Activated gamma-delta T cell treated with anti-CD3 and anti-CD28 coated beads, Interleukin-2, amount 50 U/mL, for 16 hours (primary cell): ENCODE data around the gene ARHGEF33.
A peak's percentile ranks its signal among the peaks of the same experiment; 100 is the strongest.
"Not testable (repeated sequence)": the region's sequence is repeated elsewhere in the genome, so short reads cannot be mapped to it uniquely, and the experiment has no call there.

Source experiments
- DNase-seq: peaks from one replicate; pipeline ENCODE4 v3.0.0-alpha.2; 2020; ENCODE audit warnings: low read depth

Gene ARHGEF33

GRCh38 chr2:38911191-38911590 is 21.5 kb downstream of the ARHGEF33 start:
- no peak for DNase-seq

DNA sequence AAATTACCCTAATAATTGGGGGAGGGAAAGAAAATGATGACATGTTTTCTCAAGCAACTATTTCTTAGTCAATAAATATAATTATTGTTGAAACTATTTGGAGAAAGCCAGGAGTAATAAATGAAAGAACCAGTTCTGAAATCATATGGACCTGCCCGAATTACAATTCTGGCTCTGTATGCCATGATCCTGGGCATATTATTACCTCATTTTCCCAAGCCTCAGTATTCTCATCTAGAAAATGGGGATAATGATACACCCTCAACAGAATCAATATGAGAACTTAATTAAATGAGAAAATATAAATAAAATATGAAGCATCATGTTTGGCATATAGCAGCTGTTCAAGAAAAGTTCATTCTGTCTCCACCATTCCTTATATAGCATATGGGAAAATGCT is 22.9 kb downstream of the ARHGEF33 start:
- DNase-seq, result no peak

DNA sequence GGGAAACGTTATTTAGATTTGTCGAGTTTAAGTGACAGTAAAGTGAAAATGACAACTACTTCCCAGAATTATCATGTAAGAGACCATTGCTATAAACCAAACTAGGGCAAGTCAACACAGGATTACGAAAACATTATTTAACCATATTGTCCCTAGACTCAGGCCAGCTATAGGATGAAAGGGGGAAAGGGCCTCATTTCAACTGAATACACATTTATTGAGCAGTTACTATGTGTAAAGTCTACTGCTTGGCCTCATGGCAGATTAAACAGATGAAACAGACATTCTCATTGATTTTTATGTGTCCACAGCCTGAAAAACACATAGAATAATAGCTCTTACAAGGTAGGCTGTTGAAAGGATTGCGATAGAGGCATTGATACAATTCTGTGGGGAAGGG is 32.7 kb downstream of the ARHGEF33 start:
- DNase-seq, result no peak

DNA sequence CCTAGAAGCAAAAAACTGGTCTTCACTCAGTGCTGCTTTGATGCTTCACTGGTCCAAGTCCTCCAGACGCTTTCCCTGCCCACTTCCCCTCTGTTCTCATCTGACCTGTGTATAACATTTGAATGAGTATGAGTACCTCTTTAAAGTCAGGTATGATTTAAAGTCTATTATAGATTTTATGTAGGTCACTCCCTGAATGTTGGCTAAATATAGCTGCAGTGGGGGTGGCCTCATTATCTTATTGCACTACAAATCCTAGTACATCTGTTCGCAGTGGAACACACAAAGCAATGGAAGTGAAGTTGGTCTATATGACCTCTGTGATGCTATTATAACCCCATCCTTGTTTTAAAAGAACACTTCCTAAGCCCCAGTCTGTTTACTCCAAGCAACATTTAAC is 33.2 kb downstream of the ARHGEF33 start:
- no peak for DNase-seq

- DNase-seq, result no peak
Observed at GRCh38 chr2:38925982-38926381, 36.3 kb downstream of the ARHGEF33 start.

GRCh38 chr2:38930600-38930999 is 40.9 kb downstream of the ARHGEF33 start:
- no peak for DNase-seq

GRCh38 chr2:38932586-38932985 is 42.9 kb downstream of the ARHGEF33 start:
- no peak for DNase-seq

DNA sequence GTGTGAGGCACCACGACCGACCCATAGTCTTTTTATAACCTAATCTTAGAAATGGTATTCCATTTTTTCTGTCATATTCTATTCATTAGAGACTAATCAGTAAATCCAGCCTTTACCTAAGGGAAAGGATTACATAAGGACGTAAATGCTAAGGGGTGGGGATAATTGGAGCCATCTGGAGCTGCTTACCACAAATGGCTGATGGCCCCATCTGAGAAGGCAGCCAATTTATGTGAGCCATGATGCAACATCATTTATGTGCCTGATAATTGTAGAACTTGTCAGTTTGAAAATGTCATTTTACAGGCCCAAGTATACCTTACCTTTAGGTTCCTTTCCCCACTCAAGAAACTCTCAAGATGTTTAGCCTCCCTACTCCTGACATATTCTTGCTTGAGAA is 44.0 kb downstream of the ARHGEF33 start:
- no peak for DNase-seq

DNA sequence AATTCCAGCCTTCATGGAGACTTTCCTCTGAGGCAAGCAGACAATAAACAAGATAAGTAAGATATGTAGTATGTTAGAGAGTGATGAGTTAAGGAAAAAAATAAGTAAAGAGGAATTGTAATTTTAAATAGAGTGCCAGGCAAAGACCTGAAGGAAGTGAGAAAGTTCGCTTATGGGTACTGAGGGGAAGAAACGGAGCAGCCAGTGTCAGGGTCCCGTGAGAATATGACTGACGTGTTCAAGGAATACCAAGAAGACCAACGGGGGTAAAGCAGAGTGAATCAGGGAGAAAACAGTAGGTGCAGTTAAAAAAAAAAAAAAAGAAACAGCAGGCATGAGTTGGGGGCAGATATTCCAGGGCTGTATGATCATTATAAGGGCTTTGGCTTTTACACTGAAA is 45.1 kb downstream of the ARHGEF33 start:
- no peak for DNase-seq

DNA sequence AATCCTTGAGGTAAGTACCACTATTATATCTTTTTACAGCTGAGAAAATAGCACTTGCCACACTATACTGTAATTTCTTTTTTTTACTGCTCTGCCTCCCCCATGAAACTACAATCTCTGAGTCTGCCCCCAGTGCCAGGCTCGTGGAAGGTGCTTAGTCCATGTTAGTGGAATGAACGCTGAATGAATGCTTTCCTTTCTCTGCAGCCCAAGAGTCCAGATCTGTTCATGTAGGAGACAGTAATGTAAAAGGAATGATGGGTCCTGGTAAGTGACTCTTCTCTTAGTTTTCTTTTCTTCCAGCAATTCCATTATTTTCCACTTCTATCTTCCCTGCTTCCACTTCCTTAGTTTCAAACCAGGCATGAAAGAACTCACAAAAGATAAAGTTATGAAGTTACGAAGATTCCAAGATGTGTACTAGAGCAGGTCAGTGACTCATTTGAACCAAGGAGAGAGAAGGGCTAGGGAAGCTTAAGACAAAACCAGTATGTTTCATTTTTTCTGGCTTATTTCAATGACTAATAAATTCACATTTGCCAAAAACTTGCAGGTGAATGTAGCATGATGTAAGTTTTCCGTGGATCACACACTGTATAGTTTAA is 46.0 kb downstream of the ARHGEF33 start:
- DNase-seq, result no peak

DNA sequence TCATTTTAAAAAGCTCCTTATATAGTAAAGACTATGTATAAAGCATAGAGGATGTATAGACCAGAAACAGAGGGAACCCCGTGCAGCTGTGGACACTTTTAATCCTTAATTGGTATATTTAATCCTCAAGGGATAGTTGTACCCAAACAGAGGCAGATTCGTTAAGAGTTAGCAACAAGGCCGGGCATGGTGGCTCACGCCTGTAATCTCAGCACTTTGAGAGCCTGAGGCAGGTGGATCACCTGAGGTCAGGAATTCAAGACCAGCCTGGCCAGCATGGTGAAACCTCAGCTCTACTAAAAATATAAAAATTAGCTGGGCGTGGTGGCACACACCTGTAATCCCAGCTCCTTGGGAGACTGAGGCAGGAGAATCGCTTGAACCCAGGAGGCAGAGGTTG is 46.8 kb downstream of the ARHGEF33 start:
- DNase-seq, result not testable (repeated sequence)

DNA sequence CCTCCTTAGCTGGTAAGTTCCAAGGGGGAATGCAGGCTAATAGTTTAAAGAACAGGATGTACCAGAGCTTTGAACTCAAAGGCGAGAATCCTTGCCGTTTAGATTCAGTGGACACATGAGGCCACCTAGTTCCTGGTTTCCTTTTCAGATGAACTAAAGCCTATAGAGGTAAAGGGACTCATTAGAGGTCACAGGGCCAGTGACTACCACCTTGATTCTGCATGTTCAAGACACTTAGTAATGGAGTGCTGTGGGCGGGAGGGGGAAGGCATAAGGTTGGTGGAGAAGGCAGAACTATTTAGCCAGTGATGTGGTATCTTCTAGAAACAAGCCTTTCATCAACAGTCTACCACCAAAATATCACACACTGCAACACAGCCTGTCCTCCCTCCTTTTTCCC is 47.9 kb downstream of the ARHGEF33 start:
- DNase-seq, result no peak

- no peak for DNase-seq
Observed at GRCh38 chr2:38940746-38941145, 51.1 kb downstream of the ARHGEF33 start.

DNA sequence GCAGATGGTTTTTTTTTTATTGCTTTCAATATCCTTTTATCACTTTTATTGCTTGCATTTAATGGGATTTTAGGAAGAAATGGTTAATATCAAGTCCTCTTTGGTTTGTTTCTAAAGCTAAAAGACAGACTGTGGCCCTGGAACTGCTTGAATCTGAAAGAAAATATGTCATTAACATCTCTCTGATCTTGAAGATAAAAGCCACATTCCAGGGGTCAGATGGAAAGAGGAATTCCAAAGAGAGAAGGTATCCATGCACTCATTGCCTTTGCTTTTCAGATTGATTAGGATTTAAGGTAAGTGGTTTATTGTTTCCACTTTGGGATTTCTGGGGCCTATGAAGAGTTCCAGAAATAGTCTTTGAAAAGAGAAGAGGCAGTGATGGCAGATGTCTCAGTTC is 54.1 kb downstream of the ARHGEF33 start:
- DNase-seq, result no peak

DNA sequence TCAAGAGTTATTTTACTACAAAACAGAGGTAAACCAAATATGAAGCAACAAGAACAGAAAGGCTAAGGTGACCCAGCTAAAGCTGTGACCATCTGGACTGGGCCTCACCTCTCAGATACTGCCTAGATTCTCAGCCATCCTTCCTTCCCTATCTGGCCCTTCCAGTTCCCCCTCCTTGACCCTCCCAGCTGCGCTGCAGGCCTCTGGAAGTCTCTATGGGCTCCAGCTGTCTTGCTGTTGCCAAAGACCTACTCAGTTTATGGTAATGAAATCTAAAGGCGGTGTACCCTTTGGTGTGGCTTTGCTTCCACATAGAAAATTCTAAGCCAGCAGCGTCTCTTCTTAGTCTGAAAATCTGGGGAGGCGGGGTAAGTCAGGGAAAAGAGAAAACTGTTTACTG is 55.7 kb downstream of the ARHGEF33 start:
- no peak for DNase-seq

GRCh38 chr2:38945911-38946310 is 56.2 kb downstream of the ARHGEF33 start:
- no peak for DNase-seq

DNA sequence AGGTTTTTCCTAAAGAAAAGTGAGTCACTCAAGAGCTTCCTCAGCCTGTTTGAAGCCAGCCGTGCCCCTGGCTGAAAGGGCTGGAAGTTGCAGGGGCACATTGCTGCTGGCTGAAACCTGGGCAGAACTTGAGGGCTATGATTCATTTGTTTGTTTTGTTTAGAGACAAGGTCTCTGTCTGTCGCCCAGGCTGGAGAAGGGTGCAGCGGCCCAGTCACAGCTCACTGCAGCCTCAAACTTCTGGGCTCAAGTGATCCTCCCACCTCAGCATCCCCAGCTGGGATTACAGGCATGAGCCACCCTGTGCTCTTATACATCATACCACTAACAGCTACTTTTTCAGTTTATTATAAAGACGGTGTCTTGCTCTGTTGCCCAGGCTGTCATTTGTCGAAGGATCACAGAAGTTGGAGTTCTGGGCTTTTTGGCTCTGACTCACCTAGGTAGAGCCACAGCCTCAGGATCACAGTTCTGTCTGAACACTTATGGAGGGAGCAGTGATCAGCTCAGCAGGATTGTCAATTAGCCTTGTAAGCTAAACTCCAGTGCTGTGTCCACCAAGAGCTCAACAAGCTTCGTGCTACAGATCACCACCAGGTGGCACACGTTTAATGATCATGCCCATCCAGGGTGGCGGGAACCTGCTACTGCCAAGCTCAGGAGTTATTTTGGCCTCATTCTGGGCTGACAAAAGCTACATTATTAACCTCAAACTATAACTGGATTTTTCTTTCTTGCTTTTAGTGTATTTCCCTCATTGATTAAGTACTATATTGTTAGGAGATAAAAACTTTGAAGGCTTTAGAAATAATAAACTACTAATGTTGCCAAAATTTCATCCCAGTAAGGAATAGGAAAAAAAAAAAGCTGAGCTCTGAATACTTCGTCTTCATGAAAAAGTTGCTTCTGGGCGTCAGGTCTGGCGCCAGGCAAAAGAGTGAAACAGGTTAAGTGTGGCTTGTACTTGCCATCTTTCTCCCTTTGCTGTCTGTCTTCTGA is 57.9 kb downstream of the ARHGEF33 start:
- DNase-seq, result peak; percentile 38

DNA sequence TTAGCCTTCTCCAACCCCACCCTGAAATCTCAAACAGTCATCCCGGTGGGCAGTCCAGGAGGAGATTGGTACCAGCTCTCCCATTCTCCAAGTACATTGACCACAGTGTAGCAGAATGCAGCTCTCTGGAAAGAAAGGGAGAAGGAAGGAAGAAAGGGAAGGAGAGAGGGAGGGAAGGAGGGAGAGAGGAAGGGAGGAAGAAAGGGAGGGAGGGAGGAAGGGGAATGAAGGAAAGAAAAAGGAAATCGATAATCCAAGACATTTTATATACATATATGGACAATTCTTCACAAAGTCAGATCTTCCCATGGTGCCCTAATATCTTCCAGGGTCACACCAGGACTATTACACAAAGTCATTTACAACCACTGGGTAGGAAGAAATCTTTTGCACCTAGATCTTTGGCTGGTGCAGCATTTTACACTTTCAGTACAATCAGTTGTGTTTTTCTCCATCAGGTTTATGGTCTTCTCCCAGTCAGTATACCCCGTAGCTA is 58.8 kb downstream of the ARHGEF33 start:
- no peak for DNase-seq

DNA sequence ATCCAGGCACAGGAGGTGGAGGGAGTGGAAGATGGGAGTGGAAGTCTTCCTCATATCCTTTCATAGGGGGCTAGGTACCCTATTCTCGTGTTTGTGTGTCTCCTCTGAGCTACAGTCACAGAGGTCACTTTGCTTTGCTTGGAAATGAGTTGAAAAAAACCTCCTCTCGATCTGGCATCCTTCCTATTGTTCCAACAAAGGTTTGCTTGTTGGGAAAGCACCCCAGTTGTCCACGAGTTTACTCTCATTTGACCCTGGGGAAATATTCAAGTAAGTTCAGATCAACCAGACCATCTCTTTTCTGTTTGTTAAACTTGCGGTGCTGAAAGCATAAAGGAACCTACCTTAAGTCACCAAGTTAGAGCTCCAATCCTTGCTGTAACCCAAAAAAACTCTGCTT is 59.3 kb downstream of the ARHGEF33 start:
- DNase-seq, result no peak

DNA sequence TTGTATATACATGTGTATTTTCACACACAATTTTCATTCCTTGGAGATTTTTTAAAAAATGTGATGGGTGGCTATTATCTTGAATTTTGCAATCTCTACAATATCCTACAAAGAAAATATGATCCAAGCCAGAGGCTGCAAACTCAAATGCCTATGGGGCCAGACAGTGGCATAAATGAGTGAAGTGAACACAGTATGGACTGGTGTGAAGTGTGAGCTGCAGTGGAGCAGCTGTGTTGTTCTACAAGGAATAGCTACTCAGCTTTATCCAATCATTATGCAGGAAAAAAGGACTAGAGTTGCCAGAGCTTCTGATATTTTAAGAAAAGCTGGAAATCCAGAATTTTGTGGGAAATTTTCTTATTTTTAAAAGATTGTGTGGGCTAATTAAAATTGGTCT is 62.1 kb downstream of the ARHGEF33 start:
- DNase-seq, result no peak

- no peak for DNase-seq
Observed at GRCh38 chr2:38957972-38958371, 68.3 kb downstream of the ARHGEF33 start.

DNA sequence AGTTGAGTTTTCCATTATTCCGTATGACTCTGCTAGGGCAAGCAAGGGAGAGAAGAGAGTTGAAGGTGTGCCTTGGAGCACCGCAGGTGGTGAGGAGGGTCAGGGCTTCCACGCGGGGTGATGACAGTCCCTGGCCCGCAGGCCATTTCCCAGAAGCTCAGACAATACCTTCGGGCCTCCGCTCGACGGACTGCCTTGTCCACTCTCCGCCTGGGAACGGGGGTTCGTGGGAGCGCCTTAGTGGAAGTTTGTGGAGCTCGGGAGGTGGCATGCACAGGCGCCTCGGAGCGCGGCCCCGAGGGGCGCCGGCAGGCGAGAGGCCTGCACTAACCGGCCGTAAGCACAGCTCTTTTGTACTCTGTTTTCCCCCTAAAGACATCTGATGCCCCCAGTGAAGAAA is 69.8 kb downstream of the ARHGEF33 start:
- DNase-seq, result no peak

DNA sequence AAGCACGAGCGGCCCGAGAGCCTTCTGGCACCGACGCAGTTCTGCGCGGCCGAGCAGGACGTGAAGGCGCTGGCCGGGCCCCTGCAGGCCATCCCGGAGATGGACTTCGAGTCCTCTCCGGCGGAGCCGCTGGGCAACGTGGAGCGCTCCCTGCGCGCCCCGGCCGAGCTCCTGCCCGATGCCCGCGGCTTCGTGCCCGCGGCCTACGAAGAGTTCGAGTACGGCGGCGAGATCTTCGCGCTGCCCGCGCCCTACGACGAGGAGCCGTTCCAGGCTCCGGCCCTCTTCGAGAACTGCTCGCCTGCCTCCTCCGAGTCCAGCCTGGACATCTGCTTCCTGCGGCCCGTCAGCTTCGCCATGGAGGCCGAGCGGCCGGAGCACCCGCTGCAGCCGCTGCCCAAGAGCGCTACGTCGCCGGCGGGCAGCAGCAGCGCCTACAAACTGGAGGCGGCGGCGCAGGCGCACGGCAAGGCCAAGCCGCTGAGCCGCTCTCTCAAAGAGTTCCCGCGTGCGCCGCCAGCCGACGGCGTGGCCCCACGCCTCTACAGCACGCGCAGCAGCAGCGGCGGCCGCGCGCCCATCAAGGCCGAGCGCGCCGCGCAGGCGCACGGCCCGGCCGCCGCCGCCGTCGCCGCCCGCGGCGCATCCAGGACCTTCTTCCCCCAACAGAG is 70.4 kb downstream of the ARHGEF33 start:
- peak; percentile 36 for DNase-seq
